RWPE2 (cell line): Measurements from ENCODE around the gene KIAA0513.

Source experiments
- ATAC-seq: fragments of 200-7000 bp; cut with Tn5 transposase; 3 replicates; pipeline ENCODE4 v1.9.1; 2021; ENCODE audit warnings: low read depth
- DNase-seq: peaks from one replicate; pipeline ENCODE4 v3.0.0-alpha.2; 2020; ENCODE audit warnings: low spot score
- H3K27ac ChIP-seq: fragments of 450-650 bp; 2 replicates; pipeline ENCODE4 v1.5.1; 2017; ENCODE audit warnings: mild to moderate bottlenecking; ENCODE audit not compliant: poor library complexity, severe bottlenecking
- H3K27me3 ChIP-seq: fragments of 250-450 bp; sonication (Bioruptor Pico); 2 replicates; pipeline ENCODE4 v1.5.1; 2021; ENCODE audit warnings: mild to moderate bottlenecking, moderate library complexity; ENCODE audit not compliant: insufficient read depth, poor library complexity, severe bottlenecking
- H3K36me3 ChIP-seq: fragments of 250-450 bp; sonication (Bioruptor Pico); 2 replicates; pipeline ENCODE4 v1.5.1; 2020; ENCODE audit warnings: low read depth, mild to moderate bottlenecking, moderate library complexity
- H3K4me1 ChIP-seq: fragments of 250-450 bp; sonication (Bioruptor Pico); 2 replicates; pipeline ENCODE4 v1.5.1; 2021; ENCODE audit warnings: mild to moderate bottlenecking, moderate library complexity; ENCODE audit not compliant: insufficient read depth, poor library complexity, severe bottlenecking
- H3K4me3 ChIP-seq: fragments of 250-450 bp; sonication (Bioruptor Pico); 2 replicates; pipeline ENCODE4 v1.5.1; 2021; ENCODE audit warnings: mild to moderate bottlenecking, moderate library complexity; ENCODE audit not compliant: severe bottlenecking
- H3K9me3 ChIP-seq: fragments of 250-450 bp; sonication (Bioruptor Pico); 2 replicates; pipeline ENCODE4 v1.5.1; 2021; ENCODE audit warnings: mild to moderate bottlenecking, moderate library complexity; ENCODE audit not compliant: severe bottlenecking
- CTCF ChIP-seq: fragments of 450-650 bp; IDR thresholded peaks from one replicate; pipeline ENCODE4 v1.5.1; 2017; ENCODE audit warnings: mild to moderate bottlenecking, moderate library complexity; ENCODE audit not compliant: poor library complexity, severe bottlenecking

KIAA0513 gene

GRCh38 chr16:84986102-84986501 is 41.5 kb upstream of the KIAA0513 start:
- Histone ChIP-seq H3K9me3 (no peaks in the 10 kb centered on the region), H3K27ac (peak overlapping the region; percentile 97), H3K4me1 (peaks cover 25% of the 10 kb centered on the region), H3K4me3 (no peak overlapping the region), H3K36me3 (peaks cover 92% of the 10 kb centered on the region), H3K27me3 (no peaks in the 10 kb centered on the region)
- TF ChIP-seq CTCF, result no peak
- ATAC-seq, result no peak
- no peak for DNase-seq

GRCh38 chr16:84986879-84987278 is 40.7 kb upstream of the KIAA0513 start:
- ATAC-seq, result no peak
- no peak for DNase-seq
- Histone ChIP-seq H3K4me3 (no peak overlapping the region), H3K27me3 (no peaks in the 10 kb centered on the region), H3K4me1 (peaks cover 25% of the 10 kb centered on the region), H3K36me3 (peaks cover 92% of the 10 kb centered on the region), H3K9me3 (no peaks in the 10 kb centered on the region), H3K27ac (peak overlapping the region; percentile 97)
- TF ChIP-seq CTCF, result no peak

GRCh38 chr16:84988328-84989080 is 39.1 kb upstream of the KIAA0513 start:
- Histone ChIP-seq H3K27me3 (no peaks in the 10 kb centered on the region), H3K4me1 (peaks cover 31% of the 10 kb centered on the region), H3K36me3 (peaks cover 92% of the 10 kb centered on the region), H3K9me3 (no peaks in the 10 kb centered on the region), H3K4me3 (no peak overlapping the region), H3K27ac (no peak overlapping the region)
- DNase-seq (no peak), ATAC-seq (no peak)
- TF ChIP-seq CTCF, result no peak

GRCh38 chr16:84989749-84990620 is 37.6 kb upstream of the KIAA0513 start:
- ATAC-seq, result no peak
- no peaks in the 10 kb centered on the region for H3K27me3 ChIP-seq
- H3K27ac ChIP-seq, result no peak overlapping the region
- H3K4me3 ChIP-seq, result no peak overlapping the region
- peaks cover 35% of the 10 kb centered on the region for H3K4me1 ChIP-seq
- no peak for TF ChIP-seq CTCF
- peaks cover 90% of the 10 kb centered on the region for H3K36me3 ChIP-seq
- DNase-seq, result no peak
- no peaks in the 10 kb centered on the region for H3K9me3 ChIP-seq
